Panc1 (cell line): ENCODE data around the gene ZSCAN23. TPM values are rescaled to one million over a fixed set of nuclear protein-coding genes. Genes with fewer than 3 reads are reported as not detected.
"Not testable (repeated sequence)": the region's sequence is repeated elsewhere in the genome, so short reads cannot be mapped to it uniquely, and the experiment has no call there.

ENCODE experiments used
- ATAC-seq: fragments of 200-7000 bp; cut with Tn5 transposase; 2 replicates; pipeline ENCODE4 v1.9.1; 2020; ENCODE audit warnings: mild to moderate bottlenecking, moderate library complexity
- BruUV-seq: library from RNA; stranded (reverse); fragments of 400-500 nt; replicated peaks from 2 replicates; lab custom pipeline; 2021; lab: Mats Ljungman, UMichigan
- CTCF ChIA-PET: fragments of 300-600 bp; sonication (Branson Sonifier 250); formaldehyde crosslinking; loops from one replicate; lab custom pipeline; 2022; ENCODE audit warnings: antibody characterized with exemption; lab: Charles Lee
- POLR2A ChIA-PET: fragments of 300-600 bp; sonication (Branson Sonifier 250); formaldehyde crosslinking; loops from one replicate; lab custom pipeline; 2022; ENCODE audit warnings: antibody characterized with exemption; lab: Charles Lee
- DNase-seq: peaks from one replicate; pipeline ENCODE4 v3.0.0-alpha.2; 2010; ENCODE audit warnings: low read depth, low spot score
- H3K27ac ChIP-seq: 2 replicates; pipeline ENCODE4 v1.5.1; 2011; ENCODE audit warnings: mild to moderate bottlenecking, low read length, inconsistent platforms
- H3K27me3 ChIP-seq: fragments of 200-500 bp; sonication (Bioruptor generic); 2 replicates; pipeline ENCODE4 v1.6.0; 2014; ENCODE audit warnings: low read length, inconsistent platforms; ENCODE audit not compliant: control insufficient read depth, insufficient read depth
- H3K36me3 ChIP-seq: fragments of 200-500 bp; sonication (Bioruptor generic); 2 replicates; pipeline ENCODE4 v1.5.1; 2014; ENCODE audit warnings: inconsistent platforms, mild to moderate bottlenecking, low read length, moderate library complexity; ENCODE audit not compliant: control insufficient read depth, insufficient read depth
- H3K4me1 ChIP-seq: 2 replicates; pipeline ENCODE4 v1.5.1; 2011; ENCODE audit warnings: inconsistent platforms, mild to moderate bottlenecking, low read length, moderate library complexity; ENCODE audit not compliant: control insufficient read depth, insufficient read depth
- H3K4me3 ChIP-seq, 2 experiments: 2 replicates each; pipeline ENCODE4 v1.5.1; 2011 to 2012; ENCODE audit warnings: low read depth in 2 of 2, low read length in 2 of 2, mild to moderate bottlenecking in 2 of 2, inconsistent platforms in 1 of 2, moderate library complexity in 1 of 2
- H3K9me3 ChIP-seq: fragments of 200-500 bp; sonication (Bioruptor generic); 2 replicates; pipeline ENCODE4 v1.5.1; 2014; ENCODE audit warnings: low read depth, mild to moderate bottlenecking, inconsistent platforms, low read length, moderate library complexity; ENCODE audit not compliant: control insufficient read depth, insufficient read depth
- POLR2AphosphoS5 ChIP-seq: IDR thresholded peaks from 2 replicates; pipeline ENCODE4 v1.6.1; 2012; ENCODE audit warnings: mild to moderate bottlenecking, low read depth, low read length, moderate library complexity
- SIN3A ChIP-seq: IDR thresholded peaks from 2 replicates; pipeline ENCODE4 v1.6.1; 2012; ENCODE audit warnings: low read depth, mild to moderate bottlenecking, low read length, moderate library complexity, borderline replicate concordance; ENCODE audit not compliant: insufficient read depth
- TCF7L2 ChIP-seq: IDR thresholded peaks from 2 replicates; pipeline ENCODE4 v1.6.1; 2011; ENCODE audit warnings: mild to moderate bottlenecking, low read depth, low read length, inconsistent platforms
- in situ Hi-C: cut with HindIII; loops from 2 replicates; pipeline ENCODE4 v1.10.0; 2016; ENCODE audit warnings: low sequenced_read_pairs, low pct_unique_long_range_greater_than_20kb
- intact Hi-C: fragments of 100-400 bp; cut with micrococcal nuclease; formaldehyde crosslinking; loops from one replicate; pipeline ENCODE4 v1.10.0; 2022; ENCODE audit not compliant: unreplicated experiment
- total RNA-seq: library from RNA; stranded (reverse); gene quantifications from one replicate; pipeline ENCODE4 v1.2.1, GENCODE V29; 2021; ENCODE audit not compliant: unreplicated experiment
- TF ChIP-seq, protein P1 (sequence below): fragments of 450-650 bp; IDR thresholded peaks from 2 replicates; pipeline ENCODE4 v1.5.1; 2017; ENCODE audit warnings: mild to moderate bottlenecking
- TF ChIP-seq, protein P2 (sequence below), 2 experiments: IDR thresholded peaks; 2 replicates each; pipeline ENCODE4 v1.6.1; 2011 to 2012; ENCODE audit warnings: low read depth in 2 of 2, control low read depth in 1 of 2, low read length in 1 of 2, mild to moderate bottlenecking in 1 of 2, moderate library complexity in 1 of 2; ENCODE audit not compliant: insufficient read depth in 1 of 2

Gene ZSCAN23
- total RNA-seq, 1 experiment from 2014 or later = 1.6 TPM

DNA sequence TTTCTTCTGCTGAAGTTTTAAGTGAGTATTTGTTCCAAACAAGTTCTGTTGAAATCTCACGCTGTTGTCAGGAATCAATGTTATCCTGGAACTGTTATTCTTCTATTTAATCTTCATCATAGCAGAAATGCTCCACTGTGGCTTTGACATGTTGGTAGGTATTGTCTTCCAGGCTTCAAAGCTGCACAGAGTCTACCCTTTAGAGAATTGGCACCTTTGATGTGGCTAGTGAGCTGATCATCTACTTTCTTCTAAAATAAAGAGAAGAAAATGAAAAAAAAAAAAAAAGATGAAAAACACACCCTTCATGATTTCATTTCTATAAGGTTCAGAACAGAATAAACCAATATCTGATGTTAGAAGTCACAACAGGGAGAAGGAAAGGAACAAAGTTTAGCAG is 5.8 kb upstream of the ZSCAN23 start:
- H3K27me3 ChIP-seq = peaks cover 4% of the 10 kb centered on the region; the same call in 1 of the 2 replicates
- intact Hi-C loops (no loop called here), in situ Hi-C loops (no loop called here)
- POLR2A ChIA-PET = no interaction called here
- no peaks in the 10 kb centered on the region for H3K4me1 ChIP-seq
- DNase-seq (no peak), ATAC-seq (no peak)
- H3K4me3 ChIP-seq = no peak overlapping the region
- no TSS peak for BruUV-seq
- H3K27ac ChIP-seq = no peak overlapping the region
- no peaks in the 10 kb centered on the region for H3K9me3 ChIP-seq
- CTCF ChIA-PET = no interaction called here
- TF ChIP-seq, protein P1, sequence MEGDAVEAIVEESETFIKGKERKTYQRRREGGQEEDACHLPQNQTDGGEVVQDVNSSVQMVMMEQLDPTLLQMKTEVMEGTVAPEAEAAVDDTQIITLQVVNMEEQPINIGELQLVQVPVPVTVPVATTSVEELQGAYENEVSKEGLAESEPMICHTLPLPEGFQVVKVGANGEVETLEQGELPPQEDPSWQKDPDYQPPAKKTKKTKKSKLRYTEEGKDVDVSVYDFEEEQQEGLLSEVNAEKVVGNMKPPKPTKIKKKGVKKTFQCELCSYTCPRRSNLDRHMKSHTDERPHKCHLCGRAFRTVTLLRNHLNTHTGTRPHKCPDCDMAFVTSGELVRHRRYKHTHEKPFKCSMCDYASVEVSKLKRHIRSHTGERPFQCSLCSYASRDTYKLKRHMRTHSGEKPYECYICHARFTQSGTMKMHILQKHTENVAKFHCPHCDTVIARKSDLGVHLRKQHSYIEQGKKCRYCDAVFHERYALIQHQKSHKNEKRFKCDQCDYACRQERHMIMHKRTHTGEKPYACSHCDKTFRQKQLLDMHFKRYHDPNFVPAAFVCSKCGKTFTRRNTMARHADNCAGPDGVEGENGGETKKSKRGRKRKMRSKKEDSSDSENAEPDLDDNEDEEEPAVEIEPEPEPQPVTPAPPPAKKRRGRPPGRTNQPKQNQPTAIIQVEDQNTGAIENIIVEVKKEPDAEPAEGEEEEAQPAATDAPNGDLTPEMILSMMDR = no peak
- TF ChIP-seq, protein P2, sequence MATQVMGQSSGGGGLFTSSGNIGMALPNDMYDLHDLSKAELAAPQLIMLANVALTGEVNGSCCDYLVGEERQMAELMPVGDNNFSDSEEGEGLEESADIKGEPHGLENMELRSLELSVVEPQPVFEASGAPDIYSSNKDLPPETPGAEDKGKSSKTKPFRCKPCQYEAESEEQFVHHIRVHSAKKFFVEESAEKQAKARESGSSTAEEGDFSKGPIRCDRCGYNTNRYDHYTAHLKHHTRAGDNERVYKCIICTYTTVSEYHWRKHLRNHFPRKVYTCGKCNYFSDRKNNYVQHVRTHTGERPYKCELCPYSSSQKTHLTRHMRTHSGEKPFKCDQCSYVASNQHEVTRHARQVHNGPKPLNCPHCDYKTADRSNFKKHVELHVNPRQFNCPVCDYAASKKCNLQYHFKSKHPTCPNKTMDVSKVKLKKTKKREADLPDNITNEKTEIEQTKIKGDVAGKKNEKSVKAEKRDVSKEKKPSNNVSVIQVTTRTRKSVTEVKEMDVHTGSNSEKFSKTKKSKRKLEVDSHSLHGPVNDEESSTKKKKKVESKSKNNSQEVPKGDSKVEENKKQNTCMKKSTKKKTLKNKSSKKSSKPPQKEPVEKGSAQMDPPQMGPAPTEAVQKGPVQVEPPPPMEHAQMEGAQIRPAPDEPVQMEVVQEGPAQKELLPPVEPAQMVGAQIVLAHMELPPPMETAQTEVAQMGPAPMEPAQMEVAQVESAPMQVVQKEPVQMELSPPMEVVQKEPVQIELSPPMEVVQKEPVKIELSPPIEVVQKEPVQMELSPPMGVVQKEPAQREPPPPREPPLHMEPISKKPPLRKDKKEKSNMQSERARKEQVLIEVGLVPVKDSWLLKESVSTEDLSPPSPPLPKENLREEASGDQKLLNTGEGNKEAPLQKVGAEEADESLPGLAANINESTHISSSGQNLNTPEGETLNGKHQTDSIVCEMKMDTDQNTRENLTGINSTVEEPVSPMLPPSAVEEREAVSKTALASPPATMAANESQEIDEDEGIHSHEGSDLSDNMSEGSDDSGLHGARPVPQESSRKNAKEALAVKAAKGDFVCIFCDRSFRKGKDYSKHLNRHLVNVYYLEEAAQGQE (IDR thresholded peaks at IDR 0.05; ENCODE audit: insufficient read depth in 1 of 2, low read depth in 2 of 2, low read length in 1 of 2) = no peak
- TF ChIP-seq TCF7L2 (no peak), POLR2AphosphoS5 (no peak), SIN3A (no peak)
- no peaks in the 10 kb centered on the region for H3K36me3 ChIP-seq

DNA sequence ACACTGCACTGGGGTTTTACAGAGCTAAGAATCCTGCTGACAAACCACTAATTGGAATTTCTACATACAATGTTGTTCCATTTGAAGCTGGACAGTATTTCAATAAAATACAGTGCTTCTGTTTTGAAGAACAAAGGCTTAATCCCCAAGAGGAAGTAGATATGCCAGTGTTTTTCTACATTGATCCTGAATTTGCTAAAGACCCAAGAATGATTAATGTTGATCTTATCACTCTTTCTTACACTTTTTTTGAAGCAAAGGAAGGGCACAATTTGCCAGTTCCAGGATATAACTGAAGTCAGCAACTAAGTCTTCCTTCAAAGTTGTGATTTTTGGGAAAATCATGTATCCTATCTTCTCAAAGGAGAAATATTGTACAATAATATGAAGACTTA is 4.2 kb upstream of the ZSCAN23 start:
- CTCF ChIA-PET = not testable (repeated sequence)

DNA sequence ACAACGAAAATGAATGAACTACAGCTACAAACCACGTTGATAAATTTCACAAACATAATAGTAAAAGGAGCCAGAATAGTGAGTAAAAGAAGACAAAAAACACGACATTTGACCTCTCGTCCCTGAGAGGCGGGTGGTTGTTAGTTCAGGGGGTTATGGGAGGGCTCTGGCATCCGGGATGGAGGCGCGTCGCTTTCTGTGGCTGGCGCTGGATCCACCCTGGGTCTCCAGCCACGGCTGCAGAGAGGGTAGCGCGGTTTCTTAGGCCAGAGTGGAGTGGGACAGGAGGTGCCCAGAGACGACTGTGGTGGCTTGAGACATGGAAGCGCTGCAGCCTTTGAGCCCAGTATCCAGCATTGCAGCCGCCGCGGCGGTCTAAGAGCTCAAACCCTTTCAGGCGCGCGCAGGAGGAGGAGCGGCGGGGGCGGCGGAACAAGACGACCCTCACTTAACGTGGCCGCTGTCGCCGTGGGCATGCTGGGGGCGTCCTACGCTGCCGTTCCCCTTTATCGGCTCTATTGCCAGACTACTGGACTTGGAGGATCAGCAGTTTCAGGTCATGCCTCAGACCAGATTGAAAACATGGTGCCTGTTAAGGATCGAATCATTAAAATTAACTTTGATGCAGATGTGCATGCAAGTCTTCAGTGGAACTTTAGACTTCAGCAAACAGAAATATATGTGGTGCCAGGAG is 3.7 kb upstream of the ZSCAN23 start:
- ChIA-PET POLR2A (interaction anchor here (0.6 kb wide), 1 partner anchor 355 kb away, joined by 3 read pairs; no protein-coding TSS in a partner anchor), CTCF (no interaction called here)
- in situ Hi-C loops = no loop called here
- intact Hi-C loops = no loop called here
- DNase-seq = no peak
- Histone ChIP-seq H3K27me3 (no peaks in the 10 kb centered on the region), H3K4me3 (peak overlapping the region in 1 of 2 experiments; percentile 27; a peak in 1 of 4 replicates), H3K9me3 (no peaks in the 10 kb centered on the region), H3K36me3 (no peaks in the 10 kb centered on the region), H3K27ac (no peak overlapping the region), H3K4me1 (no peaks in the 10 kb centered on the region)
- ATAC-seq = no peak
- no TSS peak for BruUV-seq
- TF ChIP-seq, protein P1 = no peak
- TF ChIP-seq, protein P2 (IDR thresholded peaks at IDR 0.05; ENCODE audit: insufficient read depth in 1 of 2, low read depth in 2 of 2, low read length in 1 of 2) = no peak
- no peak for TF ChIP-seq TCF7L2
- no peak for TF ChIP-seq SIN3A
- no peak for TF ChIP-seq POLR2AphosphoS5

More for the DNA sequence above, 4.2 kb upstream of the ZSCAN23 start:
- H3K4me3 ChIP-seq, H3K4me1 ChIP-seq, H3K9me3 ChIP-seq, DNase-seq, H3K27ac ChIP-seq, in situ Hi-C loops, POLR2A ChIA-PET, BruUV-seq, ATAC-seq, H3K36me3 ChIP-seq, H3K27me3 ChIP-seq, intact Hi-C loops: not testable (repeated sequence)
